H1 (cell line): ENCODE data around the gene ODR4. TPM values are rescaled to one million over a fixed set of nuclear protein-coding genes. Genes with fewer than 3 reads are reported as not detected.

Source experiments
- SP1 ChIP-seq: IDR thresholded peaks from 2 replicates; pipeline ENCODE4 v1.6.1; 2011; ENCODE audit warnings: low read depth, low read length
- polyA plus RNA-seq, 7 experiments: library from polyadenylated mRNA; depleted of rRNA in 3 of 7; stranded (reverse) in 5 of 7; unstranded in 2 of 7; fragments of >200 nt in 5 of 7; fragments of 200-250 nt in 2 of 7; gene quantifications; 1 replicate in 5 of 7; 2 replicates in 1 of 7; 4 replicates in 1 of 7; pipeline versions ENCODE4 v1.2.1 to v1.2.3, GENCODE V29; 2011 to 2013; ENCODE audit warnings: missing spikeins in 2 of 7, mixed read lengths in 2 of 7
- total RNA-seq: library from RNA; stranded (reverse); fragmentation: NEBNext Ultra II Directional; extraction: Animal tissue kit (Norgen Biotek cat#: 25700); gene quantifications from 2 replicates; pipeline ENCODE4 v1.2.1, GENCODE V29; 2021
- TF ChIP-seq, protein P1 (sequence below): fragments of 300-600 bp; sonication (generic); IDR thresholded peaks from 2 replicates; pipeline ENCODE4 v1.7.1; 2012; ENCODE audit warnings: low read length, moderate library complexity, mild to moderate bottlenecking, inconsistent platforms; ENCODE audit not compliant: insufficient replicate concordance

ODR4 gene
- total and polyA plus RNA-seq, 2 of the 8 experiments (the other 6 are each of a cell fraction or from before 2014, with no cell fraction given), result 4.1 to 14.1 TPM

DNA sequence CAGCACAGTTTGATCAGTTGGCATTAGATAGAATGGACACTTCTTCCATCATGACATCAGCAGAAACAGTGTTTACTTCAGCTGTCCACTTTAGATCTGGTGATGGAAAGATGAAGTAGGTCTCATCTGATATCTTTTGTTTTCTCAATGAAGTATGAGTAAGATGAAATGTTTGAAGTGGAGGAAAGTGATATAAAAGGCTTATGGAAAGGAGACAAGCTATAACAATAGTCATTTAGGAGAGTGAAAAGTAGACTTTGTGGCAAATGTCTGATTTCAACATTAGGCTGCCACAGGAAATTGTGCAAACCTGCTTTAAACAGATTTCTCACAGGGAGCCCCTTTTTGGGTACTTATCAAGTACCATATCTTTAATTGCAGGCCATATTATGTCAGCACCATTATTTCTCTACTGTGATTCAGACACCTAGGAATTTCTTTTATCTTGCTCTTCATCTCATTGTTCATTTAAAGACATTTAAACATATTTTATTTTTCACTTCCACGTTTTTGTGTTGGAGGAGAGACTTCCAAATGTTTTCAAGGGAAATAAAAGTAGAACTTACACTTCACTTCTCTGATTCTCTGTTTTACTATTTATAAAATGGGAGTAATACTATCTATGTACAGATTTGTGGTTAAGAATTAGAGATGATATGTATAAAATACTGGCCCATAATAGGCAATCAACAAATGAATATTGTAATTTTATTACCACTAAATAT is 67.2 kb downstream of the ODR4 start (continued):
- TF ChIP-seq, protein P1, sequence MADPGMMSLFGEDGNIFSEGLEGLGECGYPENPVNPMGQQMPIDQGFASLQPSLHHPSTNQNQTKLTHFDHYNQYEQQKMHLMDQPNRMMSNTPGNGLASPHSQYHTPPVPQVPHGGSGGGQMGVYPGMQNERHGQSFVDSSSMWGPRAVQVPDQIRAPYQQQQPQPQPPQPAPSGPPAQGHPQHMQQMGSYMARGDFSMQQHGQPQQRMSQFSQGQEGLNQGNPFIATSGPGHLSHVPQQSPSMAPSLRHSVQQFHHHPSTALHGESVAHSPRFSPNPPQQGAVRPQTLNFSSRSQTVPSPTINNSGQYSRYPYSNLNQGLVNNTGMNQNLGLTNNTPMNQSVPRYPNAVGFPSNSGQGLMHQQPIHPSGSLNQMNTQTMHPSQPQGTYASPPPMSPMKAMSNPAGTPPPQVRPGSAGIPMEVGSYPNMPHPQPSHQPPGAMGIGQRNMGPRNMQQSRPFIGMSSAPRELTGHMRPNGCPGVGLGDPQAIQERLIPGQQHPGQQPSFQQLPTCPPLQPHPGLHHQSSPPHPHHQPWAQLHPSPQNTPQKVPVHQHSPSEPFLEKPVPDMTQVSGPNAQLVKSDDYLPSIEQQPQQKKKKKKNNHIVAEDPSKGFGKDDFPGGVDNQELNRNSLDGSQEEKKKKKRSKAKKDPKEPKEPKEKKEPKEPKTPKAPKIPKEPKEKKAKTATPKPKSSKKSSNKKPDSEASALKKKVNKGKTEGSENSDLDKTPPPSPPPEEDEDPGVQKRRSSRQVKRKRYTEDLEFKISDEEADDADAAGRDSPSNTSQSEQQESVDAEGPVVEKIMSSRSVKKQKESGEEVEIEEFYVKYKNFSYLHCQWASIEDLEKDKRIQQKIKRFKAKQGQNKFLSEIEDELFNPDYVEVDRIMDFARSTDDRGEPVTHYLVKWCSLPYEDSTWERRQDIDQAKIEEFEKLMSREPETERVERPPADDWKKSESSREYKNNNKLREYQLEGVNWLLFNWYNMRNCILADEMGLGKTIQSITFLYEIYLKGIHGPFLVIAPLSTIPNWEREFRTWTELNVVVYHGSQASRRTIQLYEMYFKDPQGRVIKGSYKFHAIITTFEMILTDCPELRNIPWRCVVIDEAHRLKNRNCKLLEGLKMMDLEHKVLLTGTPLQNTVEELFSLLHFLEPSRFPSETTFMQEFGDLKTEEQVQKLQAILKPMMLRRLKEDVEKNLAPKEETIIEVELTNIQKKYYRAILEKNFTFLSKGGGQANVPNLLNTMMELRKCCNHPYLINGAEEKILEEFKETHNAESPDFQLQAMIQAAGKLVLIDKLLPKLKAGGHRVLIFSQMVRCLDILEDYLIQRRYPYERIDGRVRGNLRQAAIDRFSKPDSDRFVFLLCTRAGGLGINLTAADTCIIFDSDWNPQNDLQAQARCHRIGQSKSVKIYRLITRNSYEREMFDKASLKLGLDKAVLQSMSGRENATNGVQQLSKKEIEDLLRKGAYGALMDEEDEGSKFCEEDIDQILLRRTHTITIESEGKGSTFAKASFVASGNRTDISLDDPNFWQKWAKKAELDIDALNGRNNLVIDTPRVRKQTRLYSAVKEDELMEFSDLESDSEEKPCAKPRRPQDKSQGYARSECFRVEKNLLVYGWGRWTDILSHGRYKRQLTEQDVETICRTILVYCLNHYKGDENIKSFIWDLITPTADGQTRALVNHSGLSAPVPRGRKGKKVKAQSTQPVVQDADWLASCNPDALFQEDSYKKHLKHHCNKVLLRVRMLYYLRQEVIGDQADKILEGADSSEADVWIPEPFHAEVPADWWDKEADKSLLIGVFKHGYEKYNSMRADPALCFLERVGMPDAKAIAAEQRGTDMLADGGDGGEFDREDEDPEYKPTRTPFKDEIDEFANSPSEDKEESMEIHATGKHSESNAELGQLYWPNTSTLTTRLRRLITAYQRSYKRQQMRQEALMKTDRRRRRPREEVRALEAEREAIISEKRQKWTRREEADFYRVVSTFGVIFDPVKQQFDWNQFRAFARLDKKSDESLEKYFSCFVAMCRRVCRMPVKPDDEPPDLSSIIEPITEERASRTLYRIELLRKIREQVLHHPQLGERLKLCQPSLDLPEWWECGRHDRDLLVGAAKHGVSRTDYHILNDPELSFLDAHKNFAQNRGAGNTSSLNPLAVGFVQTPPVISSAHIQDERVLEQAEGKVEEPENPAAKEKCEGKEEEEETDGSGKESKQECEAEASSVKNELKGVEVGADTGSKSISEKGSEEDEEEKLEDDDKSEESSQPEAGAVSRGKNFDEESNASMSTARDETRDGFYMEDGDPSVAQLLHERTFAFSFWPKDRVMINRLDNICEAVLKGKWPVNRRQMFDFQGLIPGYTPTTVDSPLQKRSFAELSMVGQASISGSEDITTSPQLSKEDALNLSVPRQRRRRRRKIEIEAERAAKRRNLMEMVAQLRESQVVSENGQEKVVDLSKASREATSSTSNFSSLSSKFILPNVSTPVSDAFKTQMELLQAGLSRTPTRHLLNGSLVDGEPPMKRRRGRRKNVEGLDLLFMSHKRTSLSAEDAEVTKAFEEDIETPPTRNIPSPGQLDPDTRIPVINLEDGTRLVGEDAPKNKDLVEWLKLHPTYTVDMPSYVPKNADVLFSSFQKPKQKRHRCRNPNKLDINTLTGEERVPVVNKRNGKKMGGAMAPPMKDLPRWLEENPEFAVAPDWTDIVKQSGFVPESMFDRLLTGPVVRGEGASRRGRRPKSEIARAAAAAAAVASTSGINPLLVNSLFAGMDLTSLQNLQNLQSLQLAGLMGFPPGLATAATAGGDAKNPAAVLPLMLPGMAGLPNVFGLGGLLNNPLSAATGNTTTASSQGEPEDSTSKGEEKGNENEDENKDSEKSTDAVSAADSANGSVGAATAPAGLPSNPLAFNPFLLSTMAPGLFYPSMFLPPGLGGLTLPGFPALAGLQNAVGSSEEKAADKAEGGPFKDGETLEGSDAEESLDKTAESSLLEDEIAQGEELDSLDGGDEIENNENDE, result no peak
- TF ChIP-seq SP1, result no peak
